ENCODE measurements around the gene SART3. TPM values are rescaled to one million over a fixed set of nuclear protein-coding genes. Genes with fewer than 3 reads are reported as not detected.

SART3 gene
- total and polyA plus RNA-seq, 2 of the 4 experiments (the other 2 are of a cell fraction) = 22.6 to 37.8 TPM

GRCh38 chr12:108565146-108565545 lies 4.2 kb upstream of the SART3 start:
- H3K56ac ChIP-seq (ENCODE audit: extremely low read depth, insufficient read depth, low read length) = no peak overlapping the region
- H2BK15ac ChIP-seq (ENCODE audit: low read depth, low read length) = no peak overlapping the region
- H3K4ac ChIP-seq (ENCODE audit: low read depth, low read length) = no peak overlapping the region
- BruUV-seq (replicated peaks) = no TSS peak
- H3K27ac ChIP-seq (ENCODE audit: insufficient read depth, low read length) = no peak overlapping the region
- POLR2A ChIA-PET (ENCODE audit: unreplicated experiment) = no interaction called here
- H3K27me3 ChIP-seq (ENCODE audit: control insufficient read depth, insufficient read depth, low read length) = no peaks in the 10 kb centered on the region
- dilution Hi-C loops (cut with HindIII; ENCODE audit: low sequenced_read_pairs, unreplicated experiment) (no loop called here), in situ Hi-C loops (cut with MboI; ENCODE audit: low sequenced_read_pairs) (loop anchor here (5.0 to 10.0 kb wide), 3 partner anchors 52 to 390 kb away; no protein-coding TSS in a partner anchor), intact Hi-C loops (cut with micrococcal nuclease) (no loop called here)
- H3K4me2 ChIP-seq (ENCODE audit: low read depth, low read length) = no peak overlapping the region
- peaks cover 7% of the 10 kb centered on the region; the same call in 1 of the 2 replicates for H4K20me1 ChIP-seq (ENCODE audit: insufficient read depth, low read length)
- no peak overlapping the region for H2AFZ ChIP-seq (replicated peaks; ENCODE audit: low read length, poor library complexity)
- H2AK5ac ChIP-seq (ENCODE audit: low read depth, low read length) = no peak overlapping the region
- no peak overlapping the region for H2BK5ac ChIP-seq (ENCODE audit: low read depth, low read length, poor library complexity, severe bottlenecking)
- H3K4me1 ChIP-seq (ENCODE audit: control insufficient read depth, insufficient read depth, low read length) = no peaks in the 10 kb centered on the region
- no peak for ATAC-seq (ENCODE audit: low read depth)
- H3K36me3 ChIP-seq (ENCODE audit: control insufficient read depth, insufficient read depth, low read length) = peaks cover 38% of the 10 kb centered on the region
- CTCF ChIA-PET = interaction anchor here (0.5 to 3.3 kb wide), 2 partner anchors 53 to 182 kb away, joined by 6 to 16 read pairs; no protein-coding TSS in a partner anchor
- H2AK9ac ChIP-seq (replicated peaks; ENCODE audit: low read depth, low read length, poor library complexity) = no peak overlapping the region
- H3K79me1 ChIP-seq (ENCODE audit: low read depth in 1 of 2, low read length in 2 of 2) = peaks cover 15 to 41% of the 10 kb centered on the region in 2 experiments
- H4K8ac ChIP-seq (ENCODE audit: low read depth in 2 of 2, low read length in 2 of 2) = no peak overlapping the region
- H2BK120ac ChIP-seq (ENCODE audit: low read depth, low read length) = no peak overlapping the region
- no peak overlapping the region for H3K9ac ChIP-seq (ENCODE audit: low read depth, low read length)
- no peaks in the 10 kb centered on the region for H3K9me3 ChIP-seq (ENCODE audit: control insufficient read depth, insufficient read depth, low read length)
- peaks cover 5% of the 10 kb centered on the region; the same call in 1 of the 2 replicates for H3K9me1 ChIP-seq (ENCODE audit: insufficient read depth, low read length)
- WGBS, 2 experiments (ENCODE audit: extremely low coverage in 2 of 2, insufficient read length in 1 of 2) = no CpG with 5 or more reads among the region's 3 CpGs
- H3K14ac ChIP-seq (replicated peaks; ENCODE audit: low read depth, low read length) = no peak overlapping the region
- H3K18ac ChIP-seq (ENCODE audit: low read depth, low read length) = no peak overlapping the region
- H2BK20ac ChIP-seq (ENCODE audit: low read depth, low read length) = no peak overlapping the region
- H3K4me3 ChIP-seq (ENCODE audit: insufficient read depth, low read depth, low read length) = no peak overlapping the region
- no peak for DNase-seq
- H3K23ac ChIP-seq (ENCODE audit: low read depth, low read length) = no peak overlapping the region
- H4K5ac ChIP-seq (ENCODE audit: low read depth, low read length) = no peak overlapping the region
- TF ChIP-seq CEBPB (IDR thresholded peaks at IDR 0.05; ENCODE audit: low read depth, low read length) = no peak
- TF ChIP-seq CHD1 (IDR thresholded peaks at IDR 0.05; ENCODE audit: low read depth, low read length) = no peak
- no peak for TF ChIP-seq NFE2L2 (IDR thresholded peaks at IDR 0.05; ENCODE audit: low read depth, low read length)
- TF ChIP-seq ELK1 (IDR thresholded peaks at IDR 0.05; ENCODE audit: borderline replicate concordance, low read depth, low read length) = no peak
- no peak for TF ChIP-seq RFX5 (IDR thresholded peaks at IDR 0.05; ENCODE audit: low read depth, low read length)
- TF ChIP-seq MAZ (IDR thresholded peaks at IDR 0.05; ENCODE audit: borderline replicate concordance, low read depth, low read length) = no peak
- no peak overlapping the region for H4K91ac ChIP-seq (ENCODE audit: insufficient read depth, low read depth, low read length)

Data from IMR-90 (cell line).